Thyroid gland (tissue), 4 donors: Measurements from ENCODE around the gene NUDT16L1. TPM values are rescaled to one million over a fixed set of nuclear protein-coding genes. Genes with fewer than 3 reads are reported as not detected.
A peak's percentile ranks its signal among the peaks of the same experiment; 100 is the strongest.

Experiments used
- DNase-seq, 2 donors: peaks; one replicate each; pipeline ENCODE4 v3.0.0-alpha.2; 2019
- H3K27ac ChIP-seq, 3 donors: fragments of 200-600 bp; sonication (generic); 1 replicate in 2 of 3; 2 replicates in 1 of 3; pipeline ENCODE4 v1.5.1; 2016 to 2019; ENCODE audit warnings: mild to moderate bottlenecking in 1 of 3, moderate library complexity in 1 of 3
- H3K27me3 ChIP-seq: fragments of 200-600 bp; sonication (generic); one replicate; pipeline ENCODE4 v1.5.1; 2019
- H3K36me3 ChIP-seq, 2 donors: fragments of 200-600 bp; sonication (generic); one replicate each; pipeline ENCODE4 v1.5.1; 2016 to 2019
- H3K4me1 ChIP-seq, 2 donors: fragments of 200-600 bp; sonication (generic); one replicate each; pipeline ENCODE4 v1.5.1; 2017 to 2019
- H3K4me3 ChIP-seq, 3 donors: fragments of 200-600 bp; sonication (generic); replicated peaks in 1 of 3; 1 replicate in 2 of 3; 2 replicates in 1 of 3; pipeline ENCODE4 v1.5.1; 2016; ENCODE audit warnings: mild to moderate bottlenecking in 1 of 3
- H3K9me3 ChIP-seq: fragments of 200-600 bp; sonication (generic); one replicate; pipeline ENCODE4 v1.5.1; 2017
- CTCF ChIP-seq, 6 experiments: fragments of 200-600 bp in 3 of 6; fragments of 450-650 bp in 3 of 6; sonication (generic) in 3 of 6; IDR thresholded peaks; one replicate each; pipeline ENCODE4 v1.5.1; 2016 to 2019; ENCODE audit warnings: antibody characterized with exemption in 6 of 6, mild to moderate bottlenecking in 2 of 6, inconsistent platforms in 1 of 6, moderate library complexity in 1 of 6
- POLR2A ChIP-seq, 2 donors: fragments of 450-650 bp; IDR thresholded peaks; one replicate each; pipeline ENCODE4 v1.6.1; 2017; ENCODE audit warnings: antibody characterized with exemption in 2 of 2, mild to moderate bottlenecking in 2 of 2, moderate library complexity in 1 of 2
- WGBS, 2 donors: methylation state at CpG; one replicate each; pipeline ENCODE4 v1.1.5; 2017; 5-methylcytosine and 5-hydroxymethylcytosine counted together
- intact Hi-C: fragments of 100-400 bp; cut with DNase I; formaldehyde crosslinking; loops from one replicate; pipeline ENCODE4 v1.15.1; 2023
- total RNA-seq, 4 donors: library from RNA; depleted of rRNA; stranded (reverse); fragments of >200 nt; gene quantifications; one replicate each; pipeline ENCODE4 v1.2.3, GENCODE V29; 2016

Gene NUDT16L1
- total RNA-seq, 4 donors from 2014 or later, result 27.0 to 61.1 (median 38.9) TPM

- no peak for TF ChIP-seq POLR2A (IDR thresholded peaks at IDR 0.05)
- no peak for TF ChIP-seq CTCF (IDR thresholded peaks at IDR 0.05)
- DNase-seq, result no peak
- Histone ChIP-seq H3K27me3 (no peaks in the 10 kb centered on the region), H3K36me3 (peaks cover 39 to 42% of the 10 kb centered on the region in 2 donors), H3K4me1 (peaks cover 0 to under 1% of the 10 kb centered on the region in 2 donors), H3K4me3 (no peak overlapping the region), H3K27ac (no peak overlapping the region), H3K9me3 (no peaks in the 10 kb centered on the region)
- WGBS, 2 donors, result 92 to 94% methylated on average over 12 to 13 of the region's 13 CpGs
- intact Hi-C loops, result no loop called here
Measured at GRCh38 chr16:4700380-4700996, 7.1 kb downstream of the NUDT16L1 start.

DNA sequence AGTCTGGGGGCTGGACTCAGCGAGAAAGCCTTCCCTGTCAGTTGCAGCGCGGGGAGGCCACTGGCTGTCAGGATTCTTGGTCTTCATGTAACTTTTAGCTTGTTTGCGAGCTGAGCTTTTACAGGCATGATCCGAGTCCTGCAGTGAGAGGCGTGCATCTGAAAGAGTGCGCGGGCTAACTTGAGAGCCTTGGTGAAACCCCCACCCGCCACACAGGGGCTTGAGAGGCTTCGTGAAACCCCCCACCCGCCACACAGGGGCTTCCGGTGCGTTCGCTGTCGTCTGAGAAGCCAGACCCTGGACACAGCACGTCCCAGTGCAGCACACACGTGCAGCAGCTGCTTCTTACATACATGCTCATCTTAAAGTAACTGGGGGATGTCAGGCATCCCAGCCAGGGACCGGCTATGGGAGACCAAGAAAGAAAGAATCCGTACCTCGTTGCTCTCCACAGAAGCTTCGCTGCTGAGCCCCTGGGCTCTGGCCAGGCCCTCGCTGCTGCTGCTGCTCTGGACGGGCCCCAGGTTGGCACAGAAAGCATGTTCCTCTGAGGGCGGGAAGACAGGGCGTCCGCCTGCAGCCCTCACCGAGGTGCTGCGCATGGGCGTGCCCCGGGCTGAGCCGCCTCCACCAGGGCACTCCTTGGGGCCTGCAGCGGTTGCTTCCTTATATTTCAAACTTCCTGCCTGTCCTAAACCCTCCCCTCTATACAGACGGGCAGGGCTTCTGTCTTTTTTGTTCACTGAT lies 7.8 kb downstream of the NUDT16L1 start:
- no peak for TF ChIP-seq POLR2A (IDR thresholded peaks at IDR 0.05)
- no peak for TF ChIP-seq CTCF (IDR thresholded peaks at IDR 0.05)
- no peak overlapping the region for H3K4me3 ChIP-seq
- peaks cover 32 to 35% of the 10 kb centered on the region in 2 donors for H3K36me3 ChIP-seq
- intact Hi-C loops, result no loop called here
- no peaks in the 10 kb centered on the region for H3K4me1 ChIP-seq
- no peak for DNase-seq
- no peaks in the 10 kb centered on the region for H3K9me3 ChIP-seq
- 87 to 89% methylated on average over 19 to 32 of the region's 33 CpGs for WGBS, 2 donors
- H3K27me3 ChIP-seq, result no peaks in the 10 kb centered on the region
- H3K27ac ChIP-seq, result no peak overlapping the region

GRCh38 chr16:4701791-4702465 lies 8.6 kb downstream of the NUDT16L1 start:
- no peak overlapping the region for H3K4me3 ChIP-seq
- no peaks in the 10 kb centered on the region for H3K9me3 ChIP-seq
- DNase-seq, result no peak
- intact Hi-C loops, result no loop called here
- no peak for TF ChIP-seq POLR2A (IDR thresholded peaks at IDR 0.05)
- TF ChIP-seq CTCF (IDR thresholded peaks at IDR 0.05), result no peak
- H3K27ac ChIP-seq, result no peak overlapping the region
- H3K27me3 ChIP-seq, result no peaks in the 10 kb centered on the region
- peaks cover 29 to 31% of the 10 kb centered on the region in 2 donors for H3K36me3 ChIP-seq
- H3K4me1 ChIP-seq, result no peaks in the 10 kb centered on the region
- 87 to 98% methylated on average over 6 to 11 of the region's 17 CpGs for WGBS, 2 donors

GRCh38 chr16:4702466-4702808 lies 9.1 kb downstream of the NUDT16L1 start:
- Histone ChIP-seq H3K36me3 (peaks cover 24 to 31% of the 10 kb centered on the region in 2 donors), H3K4me1 (no peaks in the 10 kb centered on the region), H3K27me3 (no peaks in the 10 kb centered on the region), H3K27ac (no peak overlapping the region), H3K9me3 (no peaks in the 10 kb centered on the region), H3K4me3 (no peak overlapping the region)
- WGBS, 2 donors, result 81 to 83% methylated on average over 7 of the region's 7 CpGs
- DNase-seq, result no peak
- intact Hi-C loops, result no loop called here
- TF ChIP-seq CTCF (IDR thresholded peaks at IDR 0.05), result no peak
- TF ChIP-seq POLR2A (IDR thresholded peaks at IDR 0.05), result no peak

DNA sequence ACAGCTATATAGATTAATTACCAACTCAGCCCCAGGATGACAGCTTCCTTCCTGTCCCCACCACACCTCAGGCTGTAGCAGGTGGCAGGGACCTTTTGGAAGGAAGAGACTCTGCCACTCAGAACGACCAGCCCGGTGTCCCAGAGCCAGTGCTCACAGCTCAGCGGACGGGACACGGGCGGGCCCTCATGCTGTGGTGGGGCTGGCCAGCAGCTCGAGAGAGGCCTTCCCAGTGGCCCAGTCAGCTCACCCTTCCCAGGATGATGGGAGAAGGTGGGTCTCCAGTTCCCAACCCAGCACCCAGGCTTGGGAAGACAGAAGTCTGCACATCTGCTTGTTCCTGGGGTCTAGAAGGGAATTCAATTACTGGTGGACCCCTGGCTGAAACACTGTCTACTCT lies 10.5 kb downstream of the NUDT16L1 start:
- no peak overlapping the region for H3K4me3 ChIP-seq
- H3K9me3 ChIP-seq, result no peaks in the 10 kb centered on the region
- DNase-seq, result no peak
- H3K36me3 ChIP-seq, result peaks cover 10 to 20% of the 10 kb centered on the region in 2 donors
- H3K27ac ChIP-seq, result peak overlapping the region; percentile 18 to 41 (median 39)
- H3K4me1 ChIP-seq, result no peaks in the 10 kb centered on the region
- intact Hi-C loops, result no loop called here
- H3K27me3 ChIP-seq, result no peaks in the 10 kb centered on the region
- TF ChIP-seq POLR2A (IDR thresholded peaks at IDR 0.05), result no peak
- 84 to 85% methylated on average over 5 to 7 of the region's 7 CpGs for WGBS, 2 donors
